Measurements from ENCODE around the gene TRAPPC4. TPM values are rescaled to one million over a fixed set of nuclear protein-coding genes. Genes with fewer than 3 reads are reported as not detected.
"Not testable (repeated sequence)": the region's sequence is repeated elsewhere in the genome, so short reads cannot be mapped to it uniquely, and the experiment has no call there.

TRAPPC4 gene
- total and polyA plus RNA-seq, 12 donors: 14.6 to 95.1 (median 37.5) TPM

DNA sequence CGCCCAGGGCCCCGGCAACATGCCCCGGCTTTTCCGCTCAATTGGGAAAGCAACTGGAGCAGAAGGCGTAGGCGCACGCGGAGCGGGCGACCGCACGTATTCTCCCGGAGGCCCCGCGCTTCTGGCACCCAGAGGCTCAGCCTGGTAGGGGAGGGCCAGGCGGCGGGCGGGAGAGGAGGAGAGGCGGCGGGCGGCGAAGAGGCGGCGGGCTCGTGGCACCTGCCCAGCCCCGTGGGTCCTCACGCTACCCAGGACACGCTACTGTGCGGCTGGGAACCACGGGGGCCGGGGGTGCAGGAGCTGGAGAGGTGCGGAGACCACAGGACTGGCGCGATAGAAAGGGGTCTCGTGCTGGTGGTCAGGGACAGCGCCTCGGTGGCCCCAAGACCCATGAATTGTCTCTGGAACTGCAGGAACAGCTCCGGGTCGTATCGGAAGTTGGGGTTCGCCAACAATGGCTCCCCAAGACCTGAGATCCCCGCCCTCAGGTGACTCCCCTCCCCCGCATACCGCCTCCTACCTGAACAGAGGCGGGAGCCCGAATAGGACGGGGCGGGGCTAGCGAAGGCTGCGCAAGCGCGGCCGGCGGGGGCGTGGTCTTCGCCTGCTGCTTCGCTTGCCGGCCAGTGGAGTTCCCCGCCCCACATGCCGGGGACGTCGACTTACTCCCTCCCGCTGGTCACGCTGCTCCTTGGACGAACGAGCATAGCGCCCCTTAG lies 11.9 kb downstream of the TRAPPC4 start, which contains the start of gene SLC37A4:
SLC37A4 (minus strand) TSS at position 549 of the 719 bp plus-strand sequence.
- ATAC-seq (peak; percentile 96 to 99 (median 98)), DNase-seq (peak; percentile 97 to 98)
- no peaks in the 10 kb centered on the region for H3K27me3 ChIP-seq
- peaks cover 9 to 33% (median 24%) of the 10 kb centered on the region in 9 donors for H3K4me1 ChIP-seq
- intact Hi-C loops (cut with DNase I): loop anchor here in 1 of 10 donors (2.0 kb wide), 1 partner anchor 64 kb away; a partner anchor contains a TSS
- peak within 1 kb of the TSS in 9 of 10 donors; percentile 30 to 86 (median 73) for H3K27ac ChIP-seq
- TF ChIP-seq, protein P1, sequence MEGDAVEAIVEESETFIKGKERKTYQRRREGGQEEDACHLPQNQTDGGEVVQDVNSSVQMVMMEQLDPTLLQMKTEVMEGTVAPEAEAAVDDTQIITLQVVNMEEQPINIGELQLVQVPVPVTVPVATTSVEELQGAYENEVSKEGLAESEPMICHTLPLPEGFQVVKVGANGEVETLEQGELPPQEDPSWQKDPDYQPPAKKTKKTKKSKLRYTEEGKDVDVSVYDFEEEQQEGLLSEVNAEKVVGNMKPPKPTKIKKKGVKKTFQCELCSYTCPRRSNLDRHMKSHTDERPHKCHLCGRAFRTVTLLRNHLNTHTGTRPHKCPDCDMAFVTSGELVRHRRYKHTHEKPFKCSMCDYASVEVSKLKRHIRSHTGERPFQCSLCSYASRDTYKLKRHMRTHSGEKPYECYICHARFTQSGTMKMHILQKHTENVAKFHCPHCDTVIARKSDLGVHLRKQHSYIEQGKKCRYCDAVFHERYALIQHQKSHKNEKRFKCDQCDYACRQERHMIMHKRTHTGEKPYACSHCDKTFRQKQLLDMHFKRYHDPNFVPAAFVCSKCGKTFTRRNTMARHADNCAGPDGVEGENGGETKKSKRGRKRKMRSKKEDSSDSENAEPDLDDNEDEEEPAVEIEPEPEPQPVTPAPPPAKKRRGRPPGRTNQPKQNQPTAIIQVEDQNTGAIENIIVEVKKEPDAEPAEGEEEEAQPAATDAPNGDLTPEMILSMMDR (IDR thresholded peaks at IDR 0.05): peak in 5 of 9 donors; percentile 80 to 88 (median 86)
- 0% methylated on average over 65 to 67 of the region's 67 CpGs for WGBS, 2 donors
- H3K36me3 ChIP-seq: peaks cover 0 to 25% (median 0%) of the 10 kb centered on the region in 9 donors
- peak within 1 kb of the TSS; percentile 67 to 89 (median 80) for H3K4me3 ChIP-seq
- no peaks in the 10 kb centered on the region for H3K9me3 ChIP-seq

DNA sequence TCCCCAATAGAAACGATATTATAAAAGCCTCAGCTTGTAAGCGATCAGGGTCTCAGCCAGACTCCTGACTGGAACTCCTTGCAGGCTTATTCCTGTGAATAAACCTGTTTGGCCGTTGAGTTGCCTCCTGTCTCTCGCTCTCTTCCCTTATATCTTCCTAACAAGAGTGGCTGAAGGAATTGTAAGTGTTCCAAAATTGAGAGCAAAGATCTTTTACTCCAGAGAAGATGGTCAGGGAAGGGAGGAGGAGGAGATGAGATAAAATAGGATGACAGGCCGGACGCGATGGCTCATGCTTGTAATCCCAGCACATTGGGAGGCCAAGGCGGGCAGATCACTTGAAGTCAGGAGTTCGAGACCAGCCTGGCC lies 13.3 kb downstream of the TRAPPC4 start:
- no peaks in the 10 kb centered on the region for H3K9me3 ChIP-seq
- H3K4me3 ChIP-seq: no peak overlapping the region
- H3K27me3 ChIP-seq: no peaks in the 10 kb centered on the region
- ATAC-seq: no peak
- peaks cover 9 to 28% (median 20%) of the 10 kb centered on the region in 9 donors for H3K4me1 ChIP-seq
- peaks cover 0 to 10% (median 0%) of the 10 kb centered on the region in 9 donors for H3K36me3 ChIP-seq
- TF ChIP-seq, protein P1 (IDR thresholded peaks at IDR 0.05): no peak
- no peak overlapping the region for H3K27ac ChIP-seq
- WGBS, 2 donors: 82 to 84% methylated on average over 8 to 9 of the region's 9 CpGs
- no peak for DNase-seq
- intact Hi-C loops (cut with DNase I): loop anchor here in 1 of 10 donors (2.0 kb wide), 1 partner anchor 63 kb away; a partner anchor contains a TSS

DNA sequence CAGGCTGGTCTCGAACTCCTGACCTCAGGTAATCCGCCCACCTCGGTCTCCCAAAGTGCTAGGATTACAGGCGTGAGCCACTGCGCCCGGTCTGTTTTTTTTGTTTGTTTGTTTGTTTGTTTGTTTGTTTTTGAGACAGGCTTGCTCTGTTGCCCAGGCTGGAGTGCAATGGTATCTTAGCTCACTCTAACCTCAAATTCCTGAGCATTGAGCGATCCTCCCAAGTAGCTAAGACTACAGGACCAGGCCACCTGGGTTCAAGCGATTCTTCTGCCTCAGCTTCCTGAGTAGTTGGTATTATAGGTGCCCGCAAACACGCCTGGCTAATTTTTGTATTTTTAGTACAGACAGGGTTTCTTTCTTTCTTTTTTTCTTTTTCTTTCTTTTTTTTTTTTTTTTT lies 14.9 kb downstream of the TRAPPC4 start:
- 87 to 90% methylated on average over 10 of the region's 10 CpGs for WGBS, 2 donors
- intact Hi-C loops (cut with DNase I); H3K27ac ChIP-seq: not testable (repeated sequence)

DNA sequence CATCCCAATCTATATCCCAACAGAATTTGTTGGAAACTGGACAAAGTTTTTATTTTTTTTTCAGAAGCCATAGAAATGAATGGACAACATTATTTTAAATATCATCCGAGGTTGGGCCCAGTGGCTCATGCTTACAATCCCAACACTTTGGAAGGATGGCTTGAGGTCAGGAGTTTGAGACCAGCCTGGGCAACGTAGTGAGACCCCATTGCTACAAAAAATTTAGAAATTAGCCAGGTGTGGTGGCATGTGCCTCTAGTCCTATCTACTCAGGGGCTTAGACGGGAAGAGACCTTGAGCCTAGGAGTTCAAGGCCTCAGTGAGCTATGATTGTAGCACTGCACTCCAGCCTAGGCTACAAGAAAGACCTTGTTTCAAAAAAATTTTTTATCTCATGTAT lies 16.2 kb downstream of the TRAPPC4 start:
- H3K27me3 ChIP-seq: no peaks in the 10 kb centered on the region
- H3K9me3 ChIP-seq: no peaks in the 10 kb centered on the region
- no peaks in the 10 kb centered on the region for H3K36me3 ChIP-seq
- 85 to 87% methylated on average over 3 of the region's 3 CpGs for WGBS, 2 donors
- no peak for DNase-seq
- intact Hi-C loops (cut with DNase I): no loop called here
- H3K27ac ChIP-seq: no peak overlapping the region
- H3K4me1 ChIP-seq: peaks cover 3 to 14% (median 9%) of the 10 kb centered on the region in 9 donors
- TF ChIP-seq, protein P1 (IDR thresholded peaks at IDR 0.05): no peak
- no peak overlapping the region for H3K4me3 ChIP-seq
- no peak for ATAC-seq

More for the DNA sequence above, 14.9 kb downstream of the TRAPPC4 start:
- H3K36me3 ChIP-seq, H3K27me3 ChIP-seq, DNase-seq, ATAC-seq, H3K4me3 ChIP-seq, H3K9me3 ChIP-seq: not testable (repeated sequence)
- peaks cover 9 to 27% (median 20%) of the 10 kb centered on the region in 9 donors for H3K4me1 ChIP-seq

GRCh38 chr11:119038884-119039283 lies 20.3 kb downstream of the TRAPPC4 start:
- Histone ChIP-seq H3K4me3 (no peak overlapping the region), H3K27me3 (no peaks in the 10 kb centered on the region), H3K27ac (no peak overlapping the region), H3K4me1 (no peaks in the 10 kb centered on the region), H3K9me3 (no peaks in the 10 kb centered on the region), H3K36me3 (no peaks in the 10 kb centered on the region)
- intact Hi-C loops (cut with DNase I): no loop called here
- 85 to 86% methylated on average over 5 of the region's 5 CpGs for WGBS, 2 donors
- DNase-seq (no peak), ATAC-seq (no peak)
- TF ChIP-seq, protein P1 (IDR thresholded peaks at IDR 0.05): no peak

DNA sequence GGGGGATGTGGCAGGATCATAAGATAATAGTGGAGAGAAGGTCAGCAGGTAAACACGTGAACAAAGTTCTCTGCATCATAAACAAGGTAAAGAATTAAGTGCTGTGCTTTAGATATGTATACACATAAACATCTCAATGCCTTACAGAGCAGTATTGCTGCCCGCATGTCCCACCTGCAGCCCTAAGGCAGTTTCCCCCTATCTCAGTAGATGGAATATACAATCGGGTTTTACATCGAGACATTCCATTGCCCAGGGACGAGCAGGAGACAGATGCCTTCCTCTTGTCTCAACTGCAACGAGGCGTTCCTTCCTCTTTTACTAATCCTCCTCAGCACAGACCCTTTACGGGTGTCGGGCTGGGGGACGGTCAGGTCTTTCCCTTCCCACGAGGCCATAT lies 20.9 kb downstream of the TRAPPC4 start:
- intact Hi-C loops (cut with DNase I); H3K27me3 ChIP-seq; H3K9me3 ChIP-seq; H3K4me1 ChIP-seq; DNase-seq; H3K36me3 ChIP-seq; H3K27ac ChIP-seq; ATAC-seq; H3K4me3 ChIP-seq: not testable (repeated sequence)
- WGBS, 2 donors: 30 to 31% methylated on average over 9 to 11 of the region's 11 CpGs

All from heart right ventricle (tissue), 16 donors.